Gastroesophageal sphincter (tissue), 4 donors: ENCODE data around the gene ACBD6. TPM values are rescaled to one million over a fixed set of nuclear protein-coding genes. Genes with fewer than 3 reads are reported as not detected.
"Not testable (repeated sequence)": the region's sequence is repeated elsewhere in the genome, so short reads cannot be mapped to it uniquely, and the experiment has no call there.

ENCODE experiments used
- ATAC-seq: fragments of 150-250 bp; one replicate; pipeline ENCODE4 v1.9.1; 2016; ENCODE audit warnings: mild to moderate bottlenecking, moderate library complexity
- H3K27ac ChIP-seq, 4 donors: fragments of 200-600 bp; sonication (generic) in 3 of 4; 1 replicate in 3 of 4; 2 replicates in 1 of 4; pipeline ENCODE4 v1.5.1; 2016 to 2019
- H3K27me3 ChIP-seq: fragments of 200-600 bp; sonication (generic); one replicate; pipeline ENCODE4 v1.5.1; 2019
- H3K36me3 ChIP-seq, 2 donors: fragments of 200-600 bp; sonication (generic); one replicate each; pipeline ENCODE4 v1.5.1; 2019; ENCODE audit warnings: control low read depth in 1 of 2
- H3K4me1 ChIP-seq, 3 donors: fragments of 200-600 bp; sonication (generic); 1 replicate in 2 of 3; 2 replicates in 1 of 3; pipeline ENCODE4 v1.5.1; 2016 to 2019; ENCODE audit warnings: control low read depth in 2 of 3
- H3K4me3 ChIP-seq, 2 donors: fragments of 200-600 bp; sonication (generic); one replicate each; pipeline ENCODE4 v1.5.1; 2019; ENCODE audit warnings: mild to moderate bottlenecking in 1 of 2, moderate library complexity in 1 of 2
- H3K9me3 ChIP-seq, 3 donors: fragments of 200-600 bp; sonication (generic); one replicate each; pipeline ENCODE4 v1.5.1; 2017 to 2019; ENCODE audit warnings: control low read depth in 2 of 3
- EP300 ChIP-seq: sonication (generic); formaldehyde crosslinking; IDR thresholded peaks from one replicate; pipeline ENCODE4 v1.6.1; 2017; ENCODE audit warnings: antibody characterized with exemption, mild to moderate bottlenecking
- POLR2A ChIP-seq, 2 donors: fragments of 450-650 bp; IDR thresholded peaks; one replicate each; pipeline ENCODE4 v1.6.1; 2017; ENCODE audit warnings: antibody characterized with exemption in 2 of 2, mild to moderate bottlenecking in 2 of 2, moderate library complexity in 1 of 2
- POLR2AphosphoS5 ChIP-seq: sonication (generic); formaldehyde crosslinking; IDR thresholded peaks from one replicate; pipeline ENCODE4 v1.6.1; 2017; ENCODE audit warnings: antibody characterized with exemption
- whole genome bisulfite sequencing, 2 donors: methylation state at CpG; one replicate each; pipeline ENCODE4 v1.1.5; 2018; ENCODE audit warnings: low coverage in 1 of 2; 5-methylcytosine and 5-hydroxymethylcytosine counted together
- total RNA-seq, 4 donors: library from RNA; depleted of rRNA; stranded (reverse); fragments of >200 nt; gene quantifications; one replicate each; pipeline ENCODE4 v1.1.0, GENCODE V29; 2016
- TF ChIP-seq, protein P1 (sequence below), 4 experiments: fragments of 200-600 bp in 2 of 4; fragments of 450-650 bp in 2 of 4; sonication (generic) in 1 of 4; IDR thresholded peaks; one replicate each; pipeline ENCODE4 v1.5.1; 2017 to 2019; ENCODE audit warnings: antibody characterized with exemption in 4 of 4, mild to moderate bottlenecking in 2 of 4, moderate library complexity in 2 of 4

Gene ACBD6, protein sequence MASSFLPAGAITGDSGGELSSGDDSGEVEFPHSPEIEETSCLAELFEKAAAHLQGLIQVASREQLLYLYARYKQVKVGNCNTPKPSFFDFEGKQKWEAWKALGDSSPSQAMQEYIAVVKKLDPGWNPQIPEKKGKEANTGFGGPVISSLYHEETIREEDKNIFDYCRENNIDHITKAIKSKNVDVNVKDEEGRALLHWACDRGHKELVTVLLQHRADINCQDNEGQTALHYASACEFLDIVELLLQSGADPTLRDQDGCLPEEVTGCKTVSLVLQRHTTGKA
- 10 to 100 TPM; 27.1 to 41.3 (median 39.7) TPM for total RNA-seq

DNA sequence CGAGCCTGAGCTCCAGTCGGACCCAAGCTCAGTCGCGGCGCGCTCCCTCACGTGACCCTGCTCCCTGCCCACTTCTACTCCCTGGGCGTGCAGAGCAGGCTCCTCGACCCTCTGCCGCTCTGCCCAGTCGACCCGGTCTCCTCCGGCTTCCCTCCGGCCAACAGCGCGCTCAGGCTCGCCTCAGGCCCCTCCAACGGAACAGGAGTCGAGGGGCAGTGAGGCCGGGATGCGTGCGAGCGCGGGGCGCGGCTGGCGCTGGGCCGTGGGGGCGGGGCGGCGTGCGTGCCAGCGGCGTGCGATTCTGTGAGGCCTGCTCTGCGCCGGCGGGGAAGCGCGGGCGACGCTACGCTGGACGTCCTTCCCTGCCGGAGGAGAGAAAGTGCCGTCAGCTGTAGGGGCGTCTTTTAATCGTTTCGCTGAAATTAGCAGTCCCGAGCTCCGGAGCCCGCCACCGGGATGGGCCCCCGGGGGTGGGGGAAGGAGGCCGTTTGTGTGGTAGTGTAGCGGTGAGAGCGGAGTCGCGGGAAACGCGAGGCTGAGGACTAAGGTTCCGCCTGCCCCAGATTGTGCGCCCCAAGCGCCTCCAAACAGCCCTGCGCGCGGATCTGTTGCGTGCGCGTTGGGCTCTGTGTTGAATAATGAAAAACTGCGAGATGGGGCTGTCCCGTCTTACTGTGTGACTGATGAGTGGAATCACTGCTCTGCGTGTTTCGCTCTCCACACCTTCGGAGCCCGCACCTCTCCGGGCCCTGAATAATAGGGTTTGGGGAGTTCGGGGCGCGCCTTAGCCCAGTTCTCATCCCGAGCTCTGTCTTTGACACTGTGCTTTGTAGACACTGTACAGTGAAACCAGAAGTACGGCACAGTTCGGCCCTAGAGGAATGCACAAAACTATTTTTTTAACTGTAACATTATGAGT is at the start of gene ACBD6:
TSS of gene ACBD6 (minus strand) at position 217 of the 919 bp plus-strand sequence. CDS start 311 bp downstream, outside the sequence.
- 0% methylated on average over 7 to 10 of the region's 83 CpGs for WGBS, 2 donors
- TF ChIP-seq POLR2A (IDR thresholded peaks at IDR 0.05) (peak; percentile 52 to 59), EP300 (no peak), POLR2AphosphoS5 (peak; percentile 13)
- TF ChIP-seq, protein P1, sequence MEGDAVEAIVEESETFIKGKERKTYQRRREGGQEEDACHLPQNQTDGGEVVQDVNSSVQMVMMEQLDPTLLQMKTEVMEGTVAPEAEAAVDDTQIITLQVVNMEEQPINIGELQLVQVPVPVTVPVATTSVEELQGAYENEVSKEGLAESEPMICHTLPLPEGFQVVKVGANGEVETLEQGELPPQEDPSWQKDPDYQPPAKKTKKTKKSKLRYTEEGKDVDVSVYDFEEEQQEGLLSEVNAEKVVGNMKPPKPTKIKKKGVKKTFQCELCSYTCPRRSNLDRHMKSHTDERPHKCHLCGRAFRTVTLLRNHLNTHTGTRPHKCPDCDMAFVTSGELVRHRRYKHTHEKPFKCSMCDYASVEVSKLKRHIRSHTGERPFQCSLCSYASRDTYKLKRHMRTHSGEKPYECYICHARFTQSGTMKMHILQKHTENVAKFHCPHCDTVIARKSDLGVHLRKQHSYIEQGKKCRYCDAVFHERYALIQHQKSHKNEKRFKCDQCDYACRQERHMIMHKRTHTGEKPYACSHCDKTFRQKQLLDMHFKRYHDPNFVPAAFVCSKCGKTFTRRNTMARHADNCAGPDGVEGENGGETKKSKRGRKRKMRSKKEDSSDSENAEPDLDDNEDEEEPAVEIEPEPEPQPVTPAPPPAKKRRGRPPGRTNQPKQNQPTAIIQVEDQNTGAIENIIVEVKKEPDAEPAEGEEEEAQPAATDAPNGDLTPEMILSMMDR (IDR thresholded peaks at IDR 0.05), result peak in 2 of 4 experiments; percentile 22 to 35
- Histone ChIP-seq H3K4me1 (peaks cover 0 to 39% (median 11%) of the 10 kb centered on the region in 3 donors), H3K4me3 (peak within 1 kb of the TSS; percentile 62 to 88), H3K27ac (peak within 1 kb of the TSS; percentile 44 to 93 (median 90)), H3K27me3 (no peaks in the 10 kb centered on the region), H3K9me3 (no peaks in the 10 kb centered on the region), H3K36me3 (no peaks in the 10 kb centered on the region)
- peak; percentile 94 for ATAC-seq

DNA sequence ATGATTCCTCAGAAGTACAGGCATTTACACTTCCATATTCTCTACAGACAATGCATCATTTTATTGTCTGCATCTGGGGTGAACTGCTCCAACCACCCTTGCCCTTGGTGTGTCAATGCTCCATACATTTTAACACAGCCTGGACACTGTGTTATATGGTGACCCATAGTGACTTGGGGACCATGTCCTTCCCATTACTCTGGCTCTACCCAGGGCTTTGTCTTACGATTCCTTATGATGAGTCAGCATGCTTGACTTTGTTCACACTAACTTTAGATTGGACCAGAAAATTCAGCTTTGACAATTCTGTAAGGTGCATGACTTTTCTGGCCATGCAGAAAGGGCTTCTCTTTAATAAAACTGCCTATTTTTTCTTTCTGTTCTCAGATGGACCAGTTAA is 49.6 kb upstream of the ACBD6 start:
- TF ChIP-seq POLR2AphosphoS5, result no peak
- no peak for TF ChIP-seq POLR2A (IDR thresholded peaks at IDR 0.05)
- TF ChIP-seq, protein P1 (IDR thresholded peaks at IDR 0.05), result no peak
- no peak for TF ChIP-seq EP300
- Histone ChIP-seq H3K36me3 (no peaks in the 10 kb centered on the region), H3K27ac (no peak overlapping the region), H3K27me3 (no peaks in the 10 kb centered on the region), H3K4me3 (no peak overlapping the region), H3K4me1 (no peaks in the 10 kb centered on the region), H3K9me3 (no peaks in the 10 kb centered on the region)
- ATAC-seq, result no peak
- WGBS, 2 donors, result 86 to 100% methylated on average over 1 of the region's 1 CpG

DNA sequence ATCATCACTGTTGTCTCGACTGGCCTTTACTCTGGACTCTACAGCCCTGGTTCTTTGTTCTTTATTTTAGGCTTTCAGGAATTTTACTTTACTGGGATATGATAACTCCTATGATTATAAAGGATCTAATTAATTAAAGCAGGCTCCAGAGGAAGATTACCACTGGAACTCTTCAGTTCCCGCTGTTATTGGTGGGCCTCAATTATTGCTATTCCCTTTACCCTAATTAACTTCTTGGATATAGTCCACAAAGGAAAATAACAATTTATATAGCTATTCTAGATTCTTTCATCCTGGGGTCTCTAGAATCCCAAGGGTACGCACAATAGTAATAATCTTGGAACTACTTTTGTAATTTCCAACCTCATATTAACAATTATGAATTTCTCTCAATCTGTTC is 47.9 kb upstream of the ACBD6 start:
- no peak for ATAC-seq
- Histone ChIP-seq H3K4me3 (no peak overlapping the region), H3K9me3 (no peaks in the 10 kb centered on the region), H3K4me1 (no peaks in the 10 kb centered on the region), H3K27ac (no peak overlapping the region), H3K36me3 (no peaks in the 10 kb centered on the region), H3K27me3 (no peaks in the 10 kb centered on the region)
- WGBS, 2 donors, result 72 to 100% methylated on average over 3 of the region's 3 CpGs
- TF ChIP-seq POLR2A (IDR thresholded peaks at IDR 0.05) (no peak), POLR2AphosphoS5 (no peak), EP300 (no peak)
- TF ChIP-seq, protein P1 (IDR thresholded peaks at IDR 0.05), result no peak

DNA sequence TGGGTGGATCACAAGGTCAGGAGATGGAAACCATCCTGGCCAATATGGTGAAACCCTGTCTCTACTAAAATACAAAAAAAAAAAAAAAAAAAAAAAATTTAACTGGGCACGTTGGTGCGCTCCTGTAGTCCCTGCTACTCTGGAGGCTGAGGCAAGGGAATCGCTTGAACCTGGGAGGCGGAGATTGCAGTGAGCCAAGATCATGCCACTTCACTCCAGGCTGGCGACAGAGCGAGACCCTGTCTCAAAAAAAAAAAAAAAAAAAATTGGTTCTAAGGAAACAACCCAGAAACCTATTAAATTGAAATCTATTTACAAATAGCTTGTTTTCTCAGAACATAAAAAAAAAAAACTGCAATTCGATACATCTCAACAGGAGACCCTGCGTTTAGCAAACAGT is 47.4 kb upstream of the ACBD6 start:
- not testable (repeated sequence) for H3K36me3 ChIP-seq, H3K4me1 ChIP-seq, H3K27ac ChIP-seq, ATAC-seq, H3K4me3 ChIP-seq, H3K9me3 ChIP-seq, H3K27me3 ChIP-seq
- 79 to 92% methylated on average over 2 to 8 of the region's 8 CpGs for WGBS, 2 donors

DNA sequence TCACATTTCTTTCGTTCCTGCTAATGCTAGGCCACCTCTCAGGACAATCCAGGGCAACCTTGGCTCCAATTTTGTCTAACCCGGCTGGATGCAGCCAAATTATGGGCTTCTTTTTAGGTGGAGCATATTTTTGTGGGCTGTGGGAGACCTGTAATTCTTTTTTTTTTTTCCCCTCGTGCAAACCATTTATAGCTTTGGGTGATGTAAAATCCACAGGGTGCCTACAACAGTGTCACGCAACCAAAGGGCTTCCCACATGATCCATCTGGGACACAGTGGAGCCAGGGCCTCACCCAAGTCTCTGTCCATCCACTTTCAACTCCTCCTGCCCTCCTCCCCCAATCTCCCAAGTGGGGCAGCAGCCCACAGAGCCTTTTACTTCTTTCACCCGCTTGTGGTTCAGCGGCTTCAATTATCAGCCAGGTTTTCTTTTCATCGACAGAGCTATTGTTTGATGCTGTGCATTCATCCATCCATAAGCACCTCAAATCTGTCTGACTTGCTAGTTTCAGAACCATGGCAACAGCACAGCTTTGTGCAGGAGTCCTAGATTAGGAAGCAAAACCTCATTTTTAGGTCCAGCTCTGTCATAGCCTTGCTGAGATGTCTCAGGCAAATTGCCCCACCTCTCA is 46.4 kb upstream of the ACBD6 start:
- no peak overlapping the region for H3K4me3 ChIP-seq
- no peaks in the 10 kb centered on the region for H3K27me3 ChIP-seq
- H3K9me3 ChIP-seq, result no peaks in the 10 kb centered on the region
- no peak for TF ChIP-seq EP300
- TF ChIP-seq, protein P1 (IDR thresholded peaks at IDR 0.05), result no peak
- TF ChIP-seq POLR2AphosphoS5, result no peak
- TF ChIP-seq POLR2A (IDR thresholded peaks at IDR 0.05), result no peak
- no peaks in the 10 kb centered on the region for H3K4me1 ChIP-seq
- no peak overlapping the region for H3K27ac ChIP-seq
- no peak for ATAC-seq
- no peaks in the 10 kb centered on the region for H3K36me3 ChIP-seq
- 83 to 91% methylated on average over 4 to 7 of the region's 7 CpGs for WGBS, 2 donors
